HepG2 (cell line): ENCODE results near the gene ANO6. TPM values are rescaled to one million over a fixed set of nuclear protein-coding genes. Genes with fewer than 3 reads are reported as not detected.
A peak's percentile ranks its signal among the peaks of the same experiment; 100 is the strongest.

ENCODE experiments used
- ADNP ChIP-seq: sonication (generic); formaldehyde crosslinking; IDR thresholded peaks from 2 replicates; pipeline ENCODE4 v1.4.0; 2020; ENCODE audit warnings: missing genetic modification reagents
- CEBPZ ChIP-seq: IDR thresholded peaks from 2 replicates; pipeline ENCODE4 v1.6.1; 2012; ENCODE audit warnings: low read length, improper control_type of control experiment
- JDP2 ChIP-seq: sonication (generic); formaldehyde crosslinking; IDR thresholded peaks from 2 replicates; pipeline ENCODE4 v1.8.1; 2022; ENCODE audit warnings: missing genetic modification reagents, borderline replicate concordance
- MTF1 ChIP-seq: sonication (generic); formaldehyde crosslinking; IDR thresholded peaks from 2 replicates; pipeline ENCODE4 v1.5.0; 2020; ENCODE audit warnings: missing genetic modification reagents
- RELA ChIP-seq: sonication (generic); formaldehyde crosslinking; IDR thresholded peaks from 2 replicates; pipeline ENCODE4 v1.4.0; 2020; ENCODE audit warnings: missing genetic modification reagents
- RERE ChIP-seq: IDR thresholded peaks from 2 replicates; pipeline ENCODE4 v1.6.1; 2016; ENCODE audit warnings: low read depth, missing genetic modification reagents, missing compliant biosample characterization
- SP140L ChIP-seq: sonication (generic); formaldehyde crosslinking; IDR thresholded peaks from 2 replicates; pipeline ENCODE4 v1.4.0; 2020; ENCODE audit warnings: missing genetic modification reagents, borderline replicate concordance
- STAT6 ChIP-seq: sonication (generic); formaldehyde crosslinking; IDR thresholded peaks from 2 replicates; pipeline ENCODE4 v1.4.0; 2020; ENCODE audit warnings: missing genetic modification reagents, mild to moderate bottlenecking, borderline replicate concordance
- TFE3 ChIP-seq: IDR thresholded peaks from 2 replicates; pipeline ENCODE4 v1.6.1; 2016
- THAP11 ChIP-seq: IDR thresholded peaks from 2 replicates; pipeline ENCODE4 v1.6.1; 2016; ENCODE audit warnings: missing biosample characterization, missing genetic modification reagents
- YEATS4 ChIP-seq: sonication (generic); formaldehyde crosslinking; IDR thresholded peaks from 2 replicates; pipeline ENCODE4 v1.4.0; 2020; ENCODE audit warnings: missing genetic modification reagents, borderline replicate concordance
- ZNF20 ChIP-seq: sonication (generic); formaldehyde crosslinking; IDR thresholded peaks from 2 replicates; pipeline ENCODE4 v1.4.0; 2020; ENCODE audit warnings: mild to moderate bottlenecking, moderate library complexity, missing genetic modification reagents
- ZNF280B ChIP-seq: sonication (generic); formaldehyde crosslinking; IDR thresholded peaks from 2 replicates; pipeline ENCODE4 v1.5.0; 2020; ENCODE audit warnings: missing genetic modification reagents, mild to moderate bottlenecking, borderline replicate concordance
- ZNF777 ChIP-seq: sonication (generic); formaldehyde crosslinking; IDR thresholded peaks from 2 replicates; pipeline ENCODE4 v1.4.0; 2020; ENCODE audit warnings: missing genetic modification reagents
- polyA plus RNA-seq, 8 experiments: library from polyadenylated mRNA; depleted of rRNA in 3 of 8; stranded (reverse) in 7 of 8; unstranded in 1 of 8; fragments of >200 nt; fragmentation: Illumina TruSeq in 4 of 8; extraction: Trizol in 4 of 8; gene quantifications; 2 replicates each; pipeline versions ENCODE4 v1.2.1 to v1.2.3, GENCODE V29; 2011 to 2016; ENCODE audit warnings: low read depth in 4 of 8, missing spikeins in 1 of 8, mixed read lengths in 1 of 8; ENCODE audit not compliant: insufficient read depth in 1 of 8
- total RNA-seq, 5 experiments: library from RNA; depleted of rRNA; stranded (reverse); fragments of >200 nt; fragmentation: Illumina TruSeq; extraction: Trizol; gene quantifications; 2 replicates each; pipeline ENCODE4 v1.2.3, GENCODE V29; 2016; ENCODE audit warnings: low read depth in 1 of 5

ANO6 gene
- total and polyA plus RNA-seq, 2 of the 13 experiments (the other 11 are each of a cell fraction or from before 2014, with no cell fraction given) = 37.8 to 57.1 TPM

GRCh38 chr12:45216230-45216982 lies 511 bp downstream of the ANO6 start (continued):
- TF ChIP-seq CEBPZ = no peak
- TF ChIP-seq STAT6 (CRISPR knock-in tag) = 0 out of 2 replicates have a peak, but pooled peaks have one; percentile 24
- no peak for TF ChIP-seq THAP11 (CRISPR knock-in tag)
- TF ChIP-seq ADNP (CRISPR knock-in tag) = no peak
- TF ChIP-seq RERE = no peak
- TF ChIP-seq ZNF280B = no peak
- no peak for TF ChIP-seq ZNF20
- no peak for TF ChIP-seq TFE3 (CRISPR knock-in tag)
- TF ChIP-seq SP140L (CRISPR knock-in tag) = no peak
- no peak for TF ChIP-seq JDP2
- 0 out of 2 replicates have a peak, but pooled peaks have one; percentile 6 for TF ChIP-seq RELA (CRISPR knock-in tag)
- no peak; the same call in 1 of the 2 replicates for TF ChIP-seq YEATS4
- TF ChIP-seq MTF1 (CRISPR knock-in tag) = no peak
- peak; percentile 51 for TF ChIP-seq ZNF777 (CRISPR knock-in tag)
